Endothelial cell (in vitro differentiated cells): Measurements from ENCODE around the gene BMPER. TPM values are rescaled to one million over a fixed set of nuclear protein-coding genes. Genes with fewer than 3 reads are reported as not detected.

Source experiments
- DNase-seq: peaks from one replicate; pipeline ENCODE4 v3.0.0; 2021; ENCODE audit warnings: low spot score
- H3K27ac Mint-ChIP-seq: one replicate; pipeline ENCODE4 v1.8.0; 2021; ENCODE audit warnings: mixed read lengths, inconsistent platforms; ENCODE audit not compliant: unreplicated experiment
- H3K27me3 Mint-ChIP-seq: one replicate; pipeline ENCODE4 v1.8.0; 2021; ENCODE audit warnings: mild to moderate bottlenecking, moderate library complexity, mixed read lengths, inconsistent platforms; ENCODE audit not compliant: unreplicated experiment
- H3K36me3 Mint-ChIP-seq: one replicate; pipeline ENCODE4 v1.8.0; 2021; ENCODE audit warnings: mild to moderate bottlenecking, low read depth, mixed read lengths, inconsistent platforms; ENCODE audit not compliant: unreplicated experiment
- H3K4me1 Mint-ChIP-seq: one replicate; pipeline ENCODE4 v1.8.0; 2021; ENCODE audit warnings: mild to moderate bottlenecking, mixed read lengths, inconsistent platforms; ENCODE audit not compliant: unreplicated experiment
- H3K4me3 Mint-ChIP-seq: one replicate; pipeline ENCODE4 v1.8.0; 2021; ENCODE audit warnings: mild to moderate bottlenecking, mixed read lengths, inconsistent platforms; ENCODE audit not compliant: unreplicated experiment
- H3K9me3 Mint-ChIP-seq: one replicate; pipeline ENCODE4 v1.8.0; 2021; ENCODE audit warnings: mixed read lengths, inconsistent platforms; ENCODE audit not compliant: unreplicated experiment
- total RNA-seq: library from RNA; stranded (reverse); fragmentation: NEBNext Ultra II Directional; extraction: Animal tissue kit (Norgen Biotek cat#: 25700); gene quantifications from one replicate; pipeline ENCODE4 v1.2.1, GENCODE V29; 2021; ENCODE audit not compliant: unreplicated experiment
- TF ChIP-seq, protein P1 (sequence below): fragments of 200-600 bp; sonication (generic); IDR thresholded peaks from one replicate; pipeline ENCODE4 v1.5.0; 2021; ENCODE audit warnings: antibody characterized with exemption; ENCODE audit not compliant: unreplicated experiment

The BMPER gene
- total RNA-seq, 1 donor from 2014 or later = 2.5 TPM

GRCh38 chr7:34083440-34083839 lies 178.1 kb downstream of the BMPER start:
- Mint-ChIP-seq H3K4me1 (peaks cover 4% of the 10 kb centered on the region), H3K4me3 (no peak overlapping the region), H3K27me3 (no peaks in the 10 kb centered on the region), H3K27ac (no peak overlapping the region), H3K36me3 (no peaks in the 10 kb centered on the region), H3K9me3 (no peaks in the 10 kb centered on the region)
- TF ChIP-seq, protein P1, sequence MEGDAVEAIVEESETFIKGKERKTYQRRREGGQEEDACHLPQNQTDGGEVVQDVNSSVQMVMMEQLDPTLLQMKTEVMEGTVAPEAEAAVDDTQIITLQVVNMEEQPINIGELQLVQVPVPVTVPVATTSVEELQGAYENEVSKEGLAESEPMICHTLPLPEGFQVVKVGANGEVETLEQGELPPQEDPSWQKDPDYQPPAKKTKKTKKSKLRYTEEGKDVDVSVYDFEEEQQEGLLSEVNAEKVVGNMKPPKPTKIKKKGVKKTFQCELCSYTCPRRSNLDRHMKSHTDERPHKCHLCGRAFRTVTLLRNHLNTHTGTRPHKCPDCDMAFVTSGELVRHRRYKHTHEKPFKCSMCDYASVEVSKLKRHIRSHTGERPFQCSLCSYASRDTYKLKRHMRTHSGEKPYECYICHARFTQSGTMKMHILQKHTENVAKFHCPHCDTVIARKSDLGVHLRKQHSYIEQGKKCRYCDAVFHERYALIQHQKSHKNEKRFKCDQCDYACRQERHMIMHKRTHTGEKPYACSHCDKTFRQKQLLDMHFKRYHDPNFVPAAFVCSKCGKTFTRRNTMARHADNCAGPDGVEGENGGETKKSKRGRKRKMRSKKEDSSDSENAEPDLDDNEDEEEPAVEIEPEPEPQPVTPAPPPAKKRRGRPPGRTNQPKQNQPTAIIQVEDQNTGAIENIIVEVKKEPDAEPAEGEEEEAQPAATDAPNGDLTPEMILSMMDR = no peak
- DNase-seq = no peak

- H3K27me3 Mint-ChIP-seq = no peaks in the 10 kb centered on the region
- H3K4me1 Mint-ChIP-seq = peaks cover 4% of the 10 kb centered on the region
- DNase-seq = no peak
- TF ChIP-seq, protein P1 = no peak
- no peak overlapping the region for H3K4me3 Mint-ChIP-seq
- H3K9me3 Mint-ChIP-seq = no peaks in the 10 kb centered on the region
- no peaks in the 10 kb centered on the region for H3K36me3 Mint-ChIP-seq
- H3K27ac Mint-ChIP-seq = no peak overlapping the region
These were observed 179.3 kb downstream of the BMPER start for GRCh38 chr7:34084651-34085050.

- no peak for DNase-seq
- Mint-ChIP-seq H3K4me1 (peaks cover 4% of the 10 kb centered on the region), H3K9me3 (no peaks in the 10 kb centered on the region), H3K4me3 (no peak overlapping the region), H3K27ac (no peak overlapping the region), H3K27me3 (no peaks in the 10 kb centered on the region), H3K36me3 (no peaks in the 10 kb centered on the region)
- TF ChIP-seq, protein P1 = no peak
These were observed 180.7 kb downstream of the BMPER start for GRCh38 chr7:34086064-34086463.

GRCh38 chr7:34086981-34087380 lies 181.6 kb downstream of the BMPER start:
- Mint-ChIP-seq H3K4me3 (no peak overlapping the region), H3K27me3 (no peaks in the 10 kb centered on the region), H3K27ac (no peak overlapping the region), H3K9me3 (no peaks in the 10 kb centered on the region), H3K4me1 (peaks cover 4% of the 10 kb centered on the region), H3K36me3 (no peaks in the 10 kb centered on the region)
- TF ChIP-seq, protein P1 = no peak
- no peak for DNase-seq

GRCh38 chr7:34087892-34088891 lies 182.9 kb downstream of the BMPER start:
- Mint-ChIP-seq H3K27ac (no peak overlapping the region), H3K4me1 (peaks cover 4% of the 10 kb centered on the region), H3K27me3 (no peaks in the 10 kb centered on the region), H3K36me3 (no peaks in the 10 kb centered on the region), H3K4me3 (no peak overlapping the region), H3K9me3 (no peaks in the 10 kb centered on the region)
- peak; percentile 53 for DNase-seq
- TF ChIP-seq, protein P1 = peak; percentile 67
